Measurements from ENCODE around the gene FMN2.

DNA sequence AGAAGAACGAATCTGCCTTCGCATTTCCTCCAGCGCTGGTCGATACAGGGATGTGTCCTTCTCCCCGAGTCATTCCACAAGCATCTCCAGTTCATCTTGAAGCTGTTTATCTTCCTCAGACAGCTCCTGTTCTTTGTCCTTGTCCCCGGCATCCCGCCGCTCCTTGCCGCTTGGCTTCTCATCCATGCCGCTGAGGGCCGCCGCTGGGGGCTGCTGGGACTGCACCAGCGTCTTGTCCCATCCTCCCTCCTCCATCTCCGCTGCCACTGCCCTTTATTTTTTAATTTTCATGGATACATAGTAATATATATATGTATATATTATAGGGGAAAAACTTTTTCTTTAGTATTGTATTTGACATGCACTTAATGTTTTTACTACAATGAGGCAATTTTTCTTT lies 53.4 kb downstream of the FMN2 start:
- TF ChIP-seq POLR2AphosphoS5 (IDR thresholded peaks at IDR 0.05; ENCODE audit: low read depth, low read length) (no peak), FOXP2 (optimal IDR thresholded peaks at IDR 0.05; ENCODE audit: borderline replicate concordance, extremely low read depth, extremely low read length, insufficient read depth) (no peak), SIN3A (IDR thresholded peaks at IDR 0.05; ENCODE audit: borderline replicate concordance, insufficient read depth, low read length) (no peak)

Measured in PFSK-1 (cell line).